HUDEP-2 (cell line): Measurements from ENCODE around the gene SERPINB7.

ENCODE experiments used
- DNase-seq, 76 experiments: peaks; one replicate each; lab custom pipeline; 2025; ENCODE audit not compliant: unreplicated experiment in 76 of 76; lab: John Stamatoyannopoulos, UW

The SERPINB7 gene

DNA sequence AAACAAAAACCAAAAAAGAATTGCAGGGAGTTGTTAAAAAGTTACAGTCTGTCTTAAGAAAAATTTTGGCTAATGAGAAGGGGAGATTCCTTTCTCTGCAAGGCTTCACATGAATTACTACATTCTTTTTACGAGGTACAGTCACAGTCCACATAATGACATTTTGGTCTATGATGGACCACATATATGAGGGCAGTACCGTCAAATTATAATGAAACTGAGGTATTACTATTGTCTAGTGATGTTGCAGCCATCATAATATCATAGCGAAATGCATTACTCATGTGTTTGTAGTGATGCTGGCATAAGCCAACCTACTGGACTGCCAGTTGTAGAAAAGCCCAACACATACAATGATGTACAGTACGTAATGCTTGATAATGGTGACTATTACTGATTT, 12.5 kb downstream of the SERPINB7 start:
- DNase-seq = no peak

GRCh38 chr18:63788447-63789096, 13.4 kb downstream of the SERPINB7 start:
- peak in 1 of 76 experiments; percentile 11 for DNase-seq

DNA sequence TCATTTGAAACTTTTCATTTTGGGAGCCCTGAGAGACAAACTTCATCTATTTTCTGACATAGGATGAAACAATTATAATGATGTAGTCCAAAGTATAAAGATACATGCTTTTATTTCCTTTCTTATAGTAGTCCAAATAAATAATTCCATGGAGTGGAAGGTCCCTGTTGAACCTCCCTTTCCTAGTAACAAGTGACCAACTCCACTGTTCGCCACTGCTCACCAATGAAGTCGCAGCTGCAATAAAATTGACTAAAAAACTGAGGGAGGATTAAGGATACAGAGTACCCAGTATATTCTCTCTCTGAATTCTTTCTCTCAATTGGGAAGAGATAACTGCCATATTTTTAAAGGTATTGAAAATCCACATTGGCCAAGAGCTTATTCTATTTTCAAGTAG, 14.1 kb downstream of the SERPINB7 start:
- no peak for DNase-seq

DNA sequence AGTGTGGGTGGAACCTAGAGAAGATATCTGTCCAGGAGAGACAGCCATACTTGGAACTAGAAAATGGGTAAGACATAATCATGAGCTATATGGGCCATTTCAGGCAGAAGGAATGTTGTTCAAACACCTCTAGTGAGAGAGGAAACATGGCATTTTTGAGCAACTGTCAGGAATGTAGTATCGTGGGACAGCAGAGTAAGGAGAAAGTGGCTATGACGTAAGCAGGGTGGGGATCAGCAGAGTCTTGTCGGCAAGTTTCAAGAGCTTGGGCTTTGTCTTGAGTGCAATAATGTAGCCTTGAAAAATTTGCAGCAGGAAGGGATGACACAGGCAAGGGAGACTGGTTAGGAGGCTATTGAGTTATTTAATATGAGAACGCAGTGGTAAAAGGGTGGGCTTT, 20.4 kb downstream of the SERPINB7 start:
- DNase-seq = no peak

DNA sequence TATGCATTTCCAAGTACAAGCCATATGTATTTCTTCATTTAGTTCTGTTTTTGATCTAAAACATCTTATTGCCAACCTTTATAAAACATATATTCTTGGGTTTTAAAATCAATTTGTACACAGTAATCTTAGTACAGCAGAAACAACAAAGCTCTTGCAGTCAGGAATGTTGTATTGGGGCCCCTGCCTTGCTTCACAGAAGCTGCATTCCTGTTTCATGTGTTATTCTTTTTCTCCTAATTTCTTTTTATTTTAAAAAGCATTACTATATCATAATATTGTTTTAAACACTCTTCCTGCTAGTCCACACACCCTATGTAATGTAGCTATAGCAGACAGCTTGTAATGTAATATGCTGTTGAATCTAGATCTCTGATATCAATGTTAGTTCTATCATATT, 24.0 kb downstream of the SERPINB7 start:
- no peak for DNase-seq

GRCh38 chr18:63801343-63801742, 26.1 kb downstream of the SERPINB7 start:
- DNase-seq = no peak

DNA sequence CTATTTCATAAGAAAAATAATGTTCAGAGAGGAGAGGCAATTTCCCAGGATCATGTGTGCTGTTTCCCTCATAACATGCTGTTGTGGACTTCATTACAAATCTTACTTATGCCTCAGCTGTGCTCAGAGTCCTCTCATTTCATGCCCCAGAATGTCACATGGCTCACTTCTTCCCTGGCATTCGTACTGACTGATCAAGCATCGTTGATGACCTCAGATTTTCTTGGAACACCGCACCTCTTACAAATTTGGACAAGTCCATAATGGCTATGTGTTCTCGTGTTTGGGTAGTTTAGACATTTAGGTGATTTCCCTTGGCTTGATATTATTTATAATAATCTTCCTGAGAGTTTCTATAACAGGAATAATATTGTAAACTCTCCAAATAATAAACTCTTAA, 32.9 kb downstream of the SERPINB7 start:
- no peak for DNase-seq

- DNase-seq = no peak
Observed at GRCh38 chr18:63817441-63818051, 42.3 kb downstream of the SERPINB7 start.

DNA sequence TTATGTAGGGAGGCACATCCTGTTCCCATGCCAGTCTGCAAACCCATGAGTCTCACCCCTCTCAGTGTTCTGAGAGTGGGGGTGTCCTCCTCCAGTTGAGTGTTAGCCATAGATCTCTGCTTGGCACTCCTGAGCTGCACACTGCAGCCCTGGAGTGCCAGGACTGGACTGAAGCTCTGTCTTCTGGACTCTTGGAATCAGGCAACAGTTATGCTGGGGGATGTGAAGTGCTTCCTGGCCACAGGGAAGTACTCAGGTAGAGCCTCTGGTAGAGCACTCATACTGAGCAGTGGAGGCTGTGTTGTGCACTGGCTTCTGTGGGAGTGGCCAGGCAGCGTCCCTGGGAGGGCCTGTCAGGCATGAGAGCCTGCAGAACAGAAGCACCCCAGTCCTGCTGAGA, 43.0 kb downstream of the SERPINB7 start:
- no peak for DNase-seq

GRCh38 chr18:63819786-63820185, 44.6 kb downstream of the SERPINB7 start:
- DNase-seq = no peak

DNA sequence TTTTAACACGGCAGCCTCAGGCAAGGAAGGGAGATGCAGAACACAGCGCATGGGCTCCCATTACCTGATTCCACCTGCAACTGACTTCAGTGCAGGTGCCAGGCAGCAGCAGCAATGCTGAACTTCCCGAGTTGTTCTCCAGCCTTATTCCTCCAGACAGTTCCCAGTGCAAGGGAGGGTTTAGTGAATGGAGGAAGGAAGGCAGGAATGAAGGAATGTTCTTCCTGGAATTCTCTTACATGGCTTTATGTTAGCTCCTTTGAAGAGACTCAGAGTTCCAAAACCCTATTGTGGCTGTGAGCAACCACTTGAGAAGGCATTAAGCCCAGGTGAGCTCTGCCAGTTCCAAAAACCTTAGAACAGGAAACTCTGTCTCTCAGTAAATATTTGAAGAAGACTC, 45.5 kb downstream of the SERPINB7 start:
- no peak for DNase-seq

DNA sequence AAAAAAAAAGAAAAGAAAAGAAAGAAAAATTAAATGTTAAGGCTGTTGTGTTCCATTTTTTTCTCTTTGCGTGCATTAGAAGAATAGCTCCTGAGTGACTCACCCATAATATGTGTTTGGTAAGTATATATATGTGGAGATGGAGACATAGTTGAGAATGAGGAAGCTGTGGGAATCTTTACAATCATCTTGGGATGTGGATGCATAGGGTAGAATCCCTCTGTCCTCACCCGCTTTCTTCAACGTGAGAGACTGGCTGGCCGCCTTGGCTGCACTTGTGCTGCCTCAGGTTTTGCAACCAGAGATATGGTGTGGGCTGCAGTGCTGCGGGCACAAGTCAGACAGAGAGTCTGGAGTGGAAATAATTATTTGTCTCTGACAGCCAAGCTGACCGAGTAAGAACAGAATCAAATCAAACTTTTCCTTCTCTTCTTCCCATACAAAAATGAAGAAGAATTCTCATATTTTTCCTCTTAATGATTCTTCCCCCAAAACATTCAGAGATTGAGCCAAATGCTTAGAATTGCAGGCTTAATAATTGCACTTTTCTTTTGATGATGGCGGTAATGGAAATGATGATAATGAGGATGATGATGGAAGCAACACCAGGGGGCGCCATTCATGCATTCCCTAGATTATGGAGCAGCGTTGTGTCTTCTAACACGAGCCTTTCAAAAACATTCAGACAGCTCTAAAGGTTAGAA, 48.5 kb downstream of the SERPINB7 start:
- DNase-seq = peak in 5 of 76 experiments; percentile 9 to 31 (median 11)

DNA sequence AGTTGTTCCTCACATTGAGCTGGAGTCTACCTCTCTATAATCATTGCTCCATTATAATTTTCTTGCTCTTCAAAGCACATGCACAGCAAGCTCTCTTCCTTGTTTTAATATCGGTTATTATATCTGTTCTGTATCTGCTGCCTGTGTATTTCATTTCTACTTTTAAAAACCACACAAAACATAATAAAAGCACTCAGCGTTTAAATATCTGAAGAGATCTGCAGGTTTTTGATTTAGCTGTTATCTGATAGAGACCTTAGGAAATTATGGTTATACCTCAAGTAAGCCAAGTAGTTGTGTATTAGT, 49.0 kb downstream of the SERPINB7 start:
- no peak for DNase-seq

DNA sequence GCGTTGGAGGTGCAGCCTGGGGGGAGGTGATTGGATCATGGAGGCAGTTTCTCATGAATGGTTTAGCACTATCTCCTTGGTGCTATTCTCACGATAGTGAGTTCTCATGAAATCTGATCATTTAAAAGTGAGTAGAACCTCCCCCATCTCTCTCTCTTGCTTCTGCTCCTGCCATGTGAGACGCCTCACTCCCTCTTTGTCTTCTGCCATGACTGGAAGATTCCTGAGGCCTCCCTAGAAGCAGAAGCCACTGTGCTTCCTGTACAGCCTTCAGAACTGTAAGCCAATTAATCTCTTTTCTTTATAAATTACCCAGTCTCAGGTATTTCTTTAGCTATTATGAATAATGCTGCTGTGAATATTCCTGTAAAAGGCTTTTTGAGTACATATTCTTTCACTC, 52.9 kb downstream of the SERPINB7 start:
- no peak for DNase-seq

- DNase-seq = no peak
Observed at GRCh38 chr18:63828656-63829055, 53.4 kb downstream of the SERPINB7 start.

DNA sequence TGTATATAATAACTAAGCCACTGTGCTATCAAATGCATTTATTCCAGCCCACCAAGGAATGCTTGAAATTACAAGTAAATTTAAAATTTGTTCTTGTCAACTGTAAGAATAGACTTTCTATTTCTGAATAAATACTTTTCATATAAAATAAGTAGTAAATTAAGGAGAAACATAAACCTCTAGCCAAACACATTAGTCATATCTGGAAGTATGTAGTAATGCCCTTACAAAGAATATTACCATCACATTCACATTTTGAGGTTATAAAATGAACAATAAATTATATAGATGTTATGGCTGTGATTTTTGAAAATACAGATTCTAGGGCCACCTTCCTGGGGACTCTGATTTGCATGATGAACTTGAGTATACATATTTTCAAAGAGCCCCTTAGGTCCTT, 54.7 kb downstream of the SERPINB7 start:
- DNase-seq = no peak

DNA sequence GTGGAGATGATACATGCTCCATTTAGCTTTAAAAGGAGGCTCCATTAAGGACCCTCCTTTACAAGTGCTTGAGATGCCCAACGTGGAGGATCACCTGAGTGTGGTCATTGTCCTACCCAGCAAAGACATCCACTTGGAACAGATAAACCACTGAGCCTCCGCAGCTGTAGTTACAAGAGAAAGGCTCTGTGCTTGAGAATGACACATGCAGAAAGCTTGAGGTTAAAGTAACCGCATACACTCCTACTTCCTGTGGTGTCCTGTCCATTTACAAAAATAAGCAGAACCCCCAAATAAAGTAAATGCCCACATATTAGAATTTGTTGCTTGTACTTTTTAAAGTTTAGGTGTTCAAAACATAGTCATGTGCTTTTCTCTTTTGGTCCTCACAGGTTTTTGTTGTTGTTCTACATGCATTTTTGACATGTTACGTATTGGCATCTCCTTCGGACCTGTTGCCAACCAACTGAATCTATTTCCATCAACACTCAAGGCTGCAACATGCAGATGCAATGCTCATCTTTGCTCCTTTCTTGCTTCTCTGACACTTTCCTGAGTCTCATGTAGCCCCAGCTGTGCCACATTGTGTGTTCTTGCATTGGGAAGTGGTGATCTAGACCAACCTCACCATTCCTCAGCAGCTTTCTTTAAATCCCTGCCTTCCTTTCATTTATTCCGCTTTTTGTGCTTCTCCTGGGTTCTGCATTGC, 56.0 kb downstream of the SERPINB7 start:
- no peak for DNase-seq

GRCh38 chr18:63832470-63832869, 57.3 kb downstream of the SERPINB7 start:
- DNase-seq = no peak

DNA sequence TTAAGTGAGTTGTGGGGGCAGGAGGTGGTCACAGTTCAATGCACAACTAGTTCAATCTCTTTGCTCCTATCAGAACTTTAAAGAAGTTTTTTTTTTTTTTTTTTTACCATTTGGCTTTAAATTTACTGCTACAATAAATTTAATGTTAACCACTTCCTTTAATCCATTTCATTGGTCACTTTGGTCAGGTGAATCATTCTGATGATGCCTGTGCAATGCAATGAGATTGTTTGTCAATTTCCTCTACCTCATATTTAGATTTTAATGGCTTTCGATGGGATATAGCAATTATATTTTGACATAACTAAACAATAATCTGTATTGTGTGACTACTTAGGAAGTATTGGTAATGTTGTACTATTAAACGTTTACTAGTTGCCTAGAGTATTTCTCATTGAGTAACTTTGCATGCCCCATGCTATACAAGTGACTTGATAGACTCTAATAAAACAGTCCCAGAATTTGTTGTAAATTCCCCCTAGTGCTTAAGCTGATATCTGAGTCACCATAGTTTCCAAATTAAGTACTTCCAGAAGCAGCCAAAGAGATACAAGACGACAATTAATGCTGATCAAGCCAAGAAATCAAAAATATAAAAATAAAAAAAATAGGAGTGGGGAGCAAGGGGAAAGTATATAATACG, 59.4 kb downstream of the SERPINB7 start:
- no peak for DNase-seq

DNA sequence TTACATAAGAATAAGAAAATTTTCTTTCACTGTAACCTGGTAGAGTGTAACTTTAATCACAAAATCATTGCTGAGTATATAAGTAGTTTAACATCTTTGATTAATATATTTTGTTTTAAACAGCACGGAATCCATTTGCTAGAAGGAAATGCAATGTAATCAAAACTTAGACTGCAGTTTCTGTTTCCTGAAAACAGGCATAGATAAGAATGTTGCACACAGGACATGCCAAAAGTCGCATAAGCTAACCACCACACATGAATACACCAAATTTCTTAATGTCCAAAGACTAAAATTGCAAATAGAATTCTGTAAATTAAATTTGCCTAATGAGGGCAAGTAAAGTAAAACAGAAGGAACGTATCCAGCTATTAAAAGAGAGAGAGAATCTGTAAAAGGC, 61.2 kb downstream of the SERPINB7 start:
- no peak for DNase-seq

DNA sequence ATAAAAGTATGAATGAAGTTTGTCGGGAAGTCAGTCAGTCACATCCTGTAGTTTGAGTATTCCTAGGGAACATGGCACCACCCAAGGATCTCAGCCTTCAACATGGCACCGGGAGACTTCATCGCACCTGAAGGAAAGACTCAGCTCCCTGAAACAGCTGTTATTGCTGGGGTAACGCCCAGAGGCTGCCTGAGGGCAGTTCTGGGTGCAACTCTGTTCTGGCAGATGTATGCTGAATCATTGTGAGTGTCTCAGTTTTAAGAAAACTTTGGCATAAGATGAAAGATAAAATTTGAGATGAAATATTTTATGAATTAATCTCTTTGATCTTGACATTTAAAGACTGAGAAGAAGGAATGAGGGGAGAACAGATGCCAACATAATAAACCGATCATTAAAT, 62.4 kb downstream of the SERPINB7 start:
- DNase-seq = no peak
